Retinal pigment epithelial cell (primary cell): ENCODE data around the gene DNM1L.

ENCODE experiments used
- DNase-seq: peaks from one replicate; pipeline ENCODE4 v3.0.0-alpha.2; 2010; ENCODE audit warnings: low read depth
- H3K4me3 ChIP-seq: 2 replicates; pipeline ENCODE4 v1.5.1; 2011; ENCODE audit warnings: mild to moderate bottlenecking, low read length, control low read depth, moderate library complexity
- TF ChIP-seq, protein P1 (sequence below): conservative IDR thresholded peaks from 2 replicates; pipeline ENCODE4 v1.5.1; 2011; ENCODE audit warnings: low read depth, low read length, control low read depth, inconsistent platforms

The DNM1L gene

DNA sequence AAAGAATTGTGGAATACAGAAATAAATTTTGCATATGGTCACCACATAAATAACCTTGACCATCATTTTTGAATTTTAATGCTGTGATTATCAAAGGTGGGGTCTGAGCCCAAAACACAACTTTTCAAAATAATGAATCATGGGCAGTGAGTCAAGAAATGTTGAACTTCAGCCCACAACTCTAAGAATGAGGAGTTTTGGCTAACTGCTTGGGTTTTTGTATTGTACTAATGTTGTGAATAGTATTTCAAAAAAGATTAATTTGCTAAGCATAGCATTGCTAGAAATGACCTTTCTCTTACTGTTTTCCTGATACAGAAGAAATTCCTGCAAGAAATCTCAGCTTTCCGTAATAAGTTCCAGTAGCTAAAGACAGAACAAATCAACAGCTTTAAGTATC is 101.0 kb downstream of the DNM1L start:
- TF ChIP-seq, protein P1, sequence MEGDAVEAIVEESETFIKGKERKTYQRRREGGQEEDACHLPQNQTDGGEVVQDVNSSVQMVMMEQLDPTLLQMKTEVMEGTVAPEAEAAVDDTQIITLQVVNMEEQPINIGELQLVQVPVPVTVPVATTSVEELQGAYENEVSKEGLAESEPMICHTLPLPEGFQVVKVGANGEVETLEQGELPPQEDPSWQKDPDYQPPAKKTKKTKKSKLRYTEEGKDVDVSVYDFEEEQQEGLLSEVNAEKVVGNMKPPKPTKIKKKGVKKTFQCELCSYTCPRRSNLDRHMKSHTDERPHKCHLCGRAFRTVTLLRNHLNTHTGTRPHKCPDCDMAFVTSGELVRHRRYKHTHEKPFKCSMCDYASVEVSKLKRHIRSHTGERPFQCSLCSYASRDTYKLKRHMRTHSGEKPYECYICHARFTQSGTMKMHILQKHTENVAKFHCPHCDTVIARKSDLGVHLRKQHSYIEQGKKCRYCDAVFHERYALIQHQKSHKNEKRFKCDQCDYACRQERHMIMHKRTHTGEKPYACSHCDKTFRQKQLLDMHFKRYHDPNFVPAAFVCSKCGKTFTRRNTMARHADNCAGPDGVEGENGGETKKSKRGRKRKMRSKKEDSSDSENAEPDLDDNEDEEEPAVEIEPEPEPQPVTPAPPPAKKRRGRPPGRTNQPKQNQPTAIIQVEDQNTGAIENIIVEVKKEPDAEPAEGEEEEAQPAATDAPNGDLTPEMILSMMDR: no peak
- DNase-seq: no peak
- no peak overlapping the region for H3K4me3 ChIP-seq

GRCh38 chr12:32783029-32783428 is 103.9 kb downstream of the DNM1L start:
- TF ChIP-seq, protein P1: no peak
- no peak for DNase-seq
- H3K4me3 ChIP-seq: no peak overlapping the region

- H3K4me3 ChIP-seq: no peak overlapping the region
- TF ChIP-seq, protein P1: no peak
- no peak for DNase-seq
These were observed 106.5 kb downstream of the DNM1L start for GRCh38 chr12:32785557-32785956.

DNA sequence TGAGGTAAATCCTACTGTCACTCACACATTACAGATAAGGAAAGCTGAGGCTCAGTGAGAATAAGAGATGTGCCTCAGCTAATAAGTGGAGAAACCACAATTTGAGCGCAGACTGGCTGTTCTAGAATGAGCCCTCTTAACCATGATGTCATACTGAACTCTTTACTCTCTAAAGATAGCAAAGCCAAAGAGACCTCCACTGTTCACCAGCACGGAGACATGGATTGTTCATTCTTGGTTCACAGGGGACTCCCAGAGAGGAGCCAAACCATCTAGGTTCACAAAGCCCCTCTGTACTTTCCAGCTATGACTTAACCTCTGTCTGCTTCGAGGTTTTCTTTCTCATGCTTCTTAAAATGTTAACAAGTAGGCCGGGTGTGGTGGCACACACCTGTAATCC is 109.3 kb downstream of the DNM1L start:
- TF ChIP-seq, protein P1: no peak
- H3K4me3 ChIP-seq: no peak overlapping the region
- no peak for DNase-seq

DNA sequence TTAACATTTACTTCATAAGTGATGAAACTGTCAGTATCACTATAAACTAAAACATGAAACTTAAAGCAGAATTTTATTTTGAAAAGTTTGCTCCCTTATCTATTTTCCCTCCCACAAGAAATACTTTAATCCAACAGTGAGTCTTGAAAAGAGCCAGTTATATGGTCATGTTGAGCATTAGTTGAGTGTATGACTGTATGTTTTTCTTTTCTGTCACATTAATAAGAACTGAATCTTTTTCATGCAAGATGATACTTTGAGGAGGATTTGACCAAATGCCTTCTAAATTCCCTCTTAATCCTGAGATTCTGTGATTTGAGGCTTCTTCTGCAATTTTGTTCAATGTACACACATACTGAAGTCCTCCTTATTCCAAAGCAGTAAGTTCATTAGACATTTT is 110.3 kb downstream of the DNM1L start:
- no peak for DNase-seq
- TF ChIP-seq, protein P1: no peak
- no peak overlapping the region for H3K4me3 ChIP-seq

DNA sequence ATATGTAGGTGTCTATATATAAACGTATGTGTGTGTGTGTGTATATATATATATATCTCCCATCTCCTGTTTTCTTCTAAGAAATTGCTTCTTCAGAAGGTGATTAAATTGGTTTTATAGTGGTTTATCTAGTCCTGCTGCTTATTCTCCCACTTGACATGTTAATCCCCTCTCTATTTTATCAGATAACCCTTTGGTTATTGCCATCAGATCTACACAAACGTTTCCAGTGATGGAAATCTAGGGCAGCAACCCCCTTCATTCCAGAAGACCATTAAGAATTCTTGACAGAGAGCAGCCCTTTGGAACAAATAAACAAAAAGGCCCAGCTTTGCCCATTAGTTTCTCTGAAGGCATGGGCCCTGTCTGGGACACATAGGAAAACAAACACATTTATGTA is 110.8 kb downstream of the DNM1L start:
- TF ChIP-seq, protein P1: no peak
- no peak for DNase-seq
- no peak overlapping the region for H3K4me3 ChIP-seq

GRCh38 chr12:32794281-32794680 is 115.2 kb downstream of the DNM1L start:
- no peak for DNase-seq
- no peak overlapping the region for H3K4me3 ChIP-seq
- TF ChIP-seq, protein P1: no peak
